HG03460 (cell line): ENCODE measurements around the gene SNN.

Experiments
- ATAC-seq: cut with Tn5 transposase; IDR thresholded peaks from one replicate; pipeline ENCODE4 v1.9.1; 2021; ENCODE audit not compliant: unreplicated experiment

SNN gene

DNA sequence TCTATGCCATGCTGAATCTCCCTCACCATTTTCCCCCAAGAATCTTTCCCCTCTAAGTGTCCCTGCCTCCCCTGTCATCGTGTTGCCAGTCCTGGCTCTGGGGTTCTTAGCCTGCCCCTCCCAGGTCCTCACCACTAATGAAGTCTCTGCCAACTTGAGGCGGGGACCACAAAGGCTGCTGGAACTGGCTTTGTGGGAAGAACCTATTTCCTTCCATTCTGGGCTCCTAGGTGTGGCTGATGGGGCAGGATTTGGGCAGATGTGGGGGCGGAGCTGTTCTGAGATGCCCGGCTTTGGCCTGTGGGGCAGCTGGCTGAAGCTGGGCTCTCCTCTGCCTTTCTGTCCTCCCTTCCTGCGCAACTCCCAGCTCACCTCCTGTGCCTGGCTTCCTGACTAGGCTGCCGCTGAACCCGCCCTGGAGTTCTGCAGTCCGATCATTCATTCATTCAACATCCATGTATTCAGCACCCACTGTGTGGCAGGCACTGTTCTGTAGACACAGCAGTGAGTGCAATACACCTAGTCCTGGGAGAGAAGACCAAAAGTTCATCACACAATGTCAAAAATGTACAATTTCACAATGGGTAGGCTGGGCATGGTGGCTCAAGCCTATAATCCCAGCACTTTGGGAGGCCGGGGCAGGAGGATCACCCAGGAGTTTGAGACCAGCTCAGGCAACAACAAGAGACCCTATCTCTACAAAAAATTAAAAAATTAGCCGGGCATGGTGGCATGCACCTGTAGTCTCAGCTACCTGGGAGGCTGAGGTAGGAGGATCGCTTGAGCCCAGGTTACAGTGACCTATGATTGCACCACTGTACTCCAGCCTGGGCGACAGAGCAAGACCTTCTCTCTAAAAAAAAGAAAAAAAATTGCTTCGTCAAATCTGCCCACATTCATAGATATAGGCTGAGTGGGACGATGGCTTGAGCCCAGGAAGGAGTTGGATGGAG, 1.9 kb upstream of the SNN start:
- ATAC-seq: no peak

- ATAC-seq: no peak
Observed at GRCh38 chr16:11667221-11667823, 933 bp upstream of the SNN start.

GRCh38 chr16:11668623-11669379, 546 bp downstream of the SNN start:
- no peak for ATAC-seq

- ATAC-seq: no peak
Observed at GRCh38 chr16:11669380-11670146, 1.3 kb downstream of the SNN start.

DNA sequence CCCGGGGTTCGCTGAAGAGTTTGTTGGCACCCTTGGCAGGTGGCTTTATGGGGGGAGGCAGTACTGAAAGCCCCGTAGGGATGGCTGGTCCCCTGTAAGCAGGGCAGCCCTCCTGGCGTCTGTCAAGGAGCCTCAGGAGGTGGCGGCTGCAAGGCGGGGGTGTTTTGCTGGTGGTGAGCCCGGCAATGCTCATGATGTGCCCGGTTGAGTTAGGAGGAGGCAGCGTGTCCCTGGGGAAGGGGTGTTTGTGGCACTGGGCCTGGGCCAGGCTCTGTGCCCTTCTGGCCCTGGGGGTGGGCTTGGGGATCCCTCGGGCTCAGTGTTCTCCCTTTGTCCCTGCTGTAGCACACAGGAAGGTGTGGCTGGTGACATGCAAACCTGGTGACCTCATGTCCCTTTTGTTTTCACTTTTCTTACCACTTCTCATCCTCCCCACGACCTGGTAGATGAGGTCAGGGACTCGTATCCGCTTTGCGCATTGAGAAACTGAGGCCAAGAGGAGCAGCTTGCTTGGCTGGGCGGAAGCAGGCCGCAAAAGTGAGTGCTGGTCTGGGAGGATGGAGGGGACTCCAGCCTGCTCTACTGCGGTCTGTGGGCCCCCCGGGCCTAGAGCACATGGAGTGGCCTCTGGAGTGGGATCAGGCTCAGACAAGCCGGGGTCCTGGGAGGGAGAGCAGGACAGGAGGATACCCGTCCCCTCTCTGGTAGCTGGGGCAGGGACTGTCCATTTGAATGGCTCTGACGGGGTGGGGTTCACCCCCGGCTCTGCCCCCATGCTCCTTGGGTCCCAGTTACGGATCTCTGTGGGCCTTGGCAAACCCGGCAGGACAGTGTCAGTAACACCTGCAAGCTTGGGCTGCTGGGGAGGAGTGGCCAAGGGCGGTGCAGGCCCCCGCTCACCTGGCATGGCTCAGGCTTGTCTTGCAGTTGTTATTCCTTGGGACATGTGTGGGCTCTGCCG, 2.2 kb downstream of the SNN start:
- ATAC-seq: peak; percentile 33

DNA sequence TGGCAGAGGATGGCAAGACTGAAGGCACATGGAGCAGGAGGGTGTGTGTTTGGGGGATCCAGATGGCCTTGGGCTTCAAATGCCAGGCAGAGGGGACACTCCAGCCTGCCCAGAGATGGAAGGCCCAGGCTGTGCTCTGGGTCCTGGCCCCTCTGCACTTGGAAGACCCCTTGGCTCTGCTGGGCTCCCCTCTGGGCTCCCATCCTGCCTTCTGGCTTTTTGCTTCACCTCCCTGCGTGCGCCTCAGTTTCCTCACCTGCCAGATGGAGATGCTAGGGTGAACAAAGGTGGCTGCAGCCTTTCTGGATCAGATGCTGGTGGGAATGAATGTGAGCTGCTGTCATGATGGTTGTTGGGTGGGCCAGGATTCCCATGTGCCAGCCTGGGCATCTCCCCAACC, 3.0 kb downstream of the SNN start:
- no peak for ATAC-seq

DNA sequence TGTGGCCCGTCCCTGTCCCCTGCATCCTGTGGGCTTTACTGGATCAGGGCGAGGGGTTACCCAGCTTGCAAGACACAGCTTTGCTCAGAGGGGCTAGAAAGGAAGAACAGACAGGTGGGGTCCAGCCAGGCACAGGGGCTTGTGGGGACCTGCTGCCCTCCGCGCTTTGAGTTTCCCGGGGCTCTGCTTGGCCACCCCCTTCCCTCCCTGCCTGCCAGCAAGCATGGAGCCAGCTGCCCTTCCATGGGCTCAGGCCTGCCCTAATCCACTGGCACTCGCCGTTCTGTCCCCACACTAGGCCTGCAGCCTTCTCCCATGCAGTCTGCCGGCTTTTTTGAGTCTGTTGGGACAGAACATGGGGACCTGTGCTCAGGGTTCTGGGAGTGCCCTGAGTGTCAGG, 3.4 kb downstream of the SNN start:
- ATAC-seq: no peak

GRCh38 chr16:11672206-11673090, 4.2 kb downstream of the SNN start:
- no peak for ATAC-seq

DNA sequence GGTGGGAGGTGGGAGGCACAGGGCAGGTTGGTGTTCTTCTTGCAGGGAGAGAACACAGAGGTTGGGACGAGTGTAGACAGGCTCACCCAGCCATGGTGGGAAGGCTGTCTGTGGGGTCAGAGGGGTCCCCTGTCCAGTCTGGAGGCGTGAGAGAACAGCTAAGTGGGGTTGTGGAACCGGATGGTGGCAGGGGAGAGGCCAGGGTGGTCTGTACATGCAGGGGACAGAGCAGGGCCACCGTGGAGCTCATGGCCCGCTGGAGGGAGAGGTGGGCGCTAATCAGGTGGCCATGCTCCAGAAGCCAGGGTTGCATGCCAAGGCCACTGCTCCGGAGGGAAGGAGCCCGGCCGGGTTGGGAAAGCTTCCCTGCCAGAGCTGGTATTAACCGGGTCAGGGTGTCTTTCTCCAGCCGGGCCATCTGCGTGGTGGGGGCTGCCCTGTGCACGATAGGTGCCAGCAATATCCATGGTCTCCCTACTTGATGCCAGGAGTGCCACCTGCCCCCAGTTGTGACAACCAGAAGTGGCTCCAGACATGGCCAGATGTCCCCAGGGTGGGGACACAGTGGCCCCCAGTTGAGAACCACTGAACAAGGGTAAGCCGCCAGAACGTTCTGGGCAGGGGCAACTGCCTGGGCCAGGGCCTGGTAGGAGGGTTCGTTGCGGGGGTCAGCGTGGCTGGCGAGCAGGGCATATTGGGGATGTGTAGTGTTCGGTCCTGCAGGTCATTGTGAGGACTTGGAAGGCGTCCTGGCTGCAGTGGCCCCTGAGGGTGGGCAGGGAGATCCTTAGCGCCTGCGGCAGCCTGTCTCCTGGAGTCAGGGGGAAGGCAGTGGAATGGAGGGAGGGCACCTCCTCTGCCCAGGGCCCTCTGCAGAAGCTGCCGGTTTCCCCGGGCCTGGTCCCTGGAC, 5.1 kb downstream of the SNN start:
- no peak for ATAC-seq

DNA sequence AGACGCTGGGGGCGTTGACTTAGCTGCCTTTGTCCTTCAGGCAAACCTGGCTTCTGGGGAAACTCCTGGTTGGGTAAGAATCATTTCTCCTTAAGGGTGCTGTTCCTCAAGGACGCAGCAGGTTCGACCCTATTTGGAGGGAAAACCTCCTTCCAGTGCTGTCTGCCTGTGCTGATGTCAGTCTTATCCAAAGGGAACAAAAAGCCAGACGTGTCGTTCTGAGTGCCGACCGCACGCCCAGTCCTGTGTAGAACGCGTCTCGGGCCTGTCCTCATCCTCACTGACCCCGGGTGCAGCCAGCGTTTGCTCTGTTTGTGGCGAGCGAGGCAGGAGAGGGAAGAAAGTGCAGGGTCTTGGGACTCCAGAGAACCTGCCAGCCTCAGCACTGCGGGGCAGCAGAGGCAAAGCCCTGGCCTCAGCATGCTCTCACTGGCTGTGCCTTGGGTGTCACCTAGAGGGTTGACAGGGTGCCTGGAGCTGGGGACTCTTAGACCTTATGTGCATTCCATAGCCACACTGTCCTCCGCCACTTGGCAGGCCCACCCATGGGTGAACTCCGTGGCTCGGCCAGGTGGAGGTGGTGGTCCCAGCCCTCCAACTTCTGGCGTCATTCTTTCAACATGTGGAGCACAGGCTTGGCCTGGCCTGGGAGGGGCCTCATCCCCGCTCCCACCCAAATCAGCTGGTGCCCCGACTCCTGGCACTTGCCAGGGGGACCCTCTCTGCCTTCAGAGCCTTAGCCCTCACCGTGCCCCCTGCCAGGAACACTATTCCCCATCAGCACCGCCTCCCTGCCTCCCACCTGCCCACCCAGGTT, 6.0 kb downstream of the SNN start:
- ATAC-seq: no peak

DNA sequence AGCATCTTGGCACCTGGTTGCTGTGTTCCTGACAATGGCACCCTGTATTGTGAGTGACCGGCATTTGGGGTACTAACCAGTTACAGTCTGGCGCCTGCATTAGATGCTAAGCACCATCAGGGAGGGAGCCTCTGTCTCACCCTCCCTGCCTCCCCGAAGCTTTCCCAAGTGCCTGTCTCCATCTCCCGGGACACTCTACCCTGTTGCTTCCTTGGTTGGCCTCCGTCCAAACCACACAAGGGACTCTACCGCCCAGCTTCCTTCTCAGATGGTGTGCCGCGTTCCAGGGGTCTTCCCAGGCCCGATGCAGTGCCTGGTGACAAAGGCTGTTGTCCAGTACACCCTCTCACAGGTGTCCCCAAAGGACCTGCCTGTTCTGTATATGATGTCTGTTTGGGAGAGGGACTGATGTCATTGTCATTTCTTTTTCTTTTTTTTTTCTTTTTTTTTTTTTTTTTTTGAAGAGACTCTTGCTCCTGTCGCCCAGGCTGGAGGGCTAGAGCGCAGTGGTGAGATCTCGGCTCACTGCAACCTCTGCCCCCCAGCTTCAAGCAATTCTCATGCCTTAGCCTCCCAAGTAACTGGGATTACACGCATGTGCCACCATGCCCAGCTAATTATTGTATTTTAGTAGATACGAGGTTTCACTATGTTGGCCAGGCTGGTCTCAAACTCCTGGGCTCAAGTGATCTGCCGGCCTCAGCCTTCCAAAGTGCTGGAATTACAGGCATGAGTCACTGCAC, 6.7 kb downstream of the SNN start:
- no peak for ATAC-seq

- ATAC-seq: no peak
Observed at GRCh38 chr16:11675561-11676511, 7.6 kb downstream of the SNN start.

DNA sequence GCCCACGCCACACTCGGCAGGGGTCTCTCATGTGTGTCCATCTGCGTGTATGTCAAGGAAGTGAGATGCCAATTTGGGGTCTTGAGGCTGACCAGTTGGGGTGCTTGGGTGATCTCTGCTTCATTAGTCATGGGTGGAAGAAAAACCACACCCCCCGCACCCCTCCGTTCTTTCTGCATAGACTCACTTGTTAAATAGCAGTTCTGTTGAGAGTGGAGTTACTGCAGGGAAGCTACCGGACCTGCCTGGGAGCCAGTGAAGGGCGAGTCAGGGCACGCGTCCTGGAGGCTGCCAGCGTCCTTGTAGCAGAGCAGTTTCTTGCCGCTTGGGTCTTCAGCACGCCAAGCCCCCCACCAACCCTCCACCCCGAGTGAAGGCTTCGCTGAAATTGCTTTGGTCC, 8.5 kb downstream of the SNN start:
- no peak for ATAC-seq

DNA sequence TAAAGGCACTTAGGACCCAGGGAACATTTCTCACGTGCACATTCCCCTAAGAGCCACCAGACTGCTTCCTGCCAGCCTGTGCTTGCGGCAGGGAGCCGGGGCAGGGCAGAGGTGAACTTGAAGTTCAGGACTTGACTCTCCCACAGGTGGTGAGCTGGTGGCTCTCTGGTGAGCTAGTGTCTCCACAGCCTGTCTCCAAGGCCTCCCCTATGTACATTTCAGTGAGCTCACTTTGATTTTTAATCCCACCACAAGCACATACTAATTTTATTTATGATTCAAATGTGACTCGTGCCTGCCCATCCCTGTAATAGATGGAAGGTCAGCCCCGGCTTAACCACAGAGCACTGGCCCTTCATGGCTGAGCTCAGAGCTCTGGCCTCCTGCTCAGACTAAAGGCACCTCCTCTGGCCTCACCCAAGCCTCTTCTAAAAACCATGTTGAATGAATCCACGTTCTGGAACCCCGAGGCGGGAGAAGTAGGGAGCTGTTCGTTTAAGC, 9.2 kb downstream of the SNN start:
- ATAC-seq: no peak
